PC-9 (cell line): ENCODE measurements around the gene ZDHHC17.

Experiments
- EZH2 ChIP-seq: fragments of 200-600 bp; sonication (generic); IDR thresholded peaks from 2 replicates; pipeline ENCODE4 v1.8.0; 2017; ENCODE audit warnings: antibody characterized with exemption, low read depth
- TF ChIP-seq, protein P1 (sequence below): fragments of 200-600 bp; sonication (generic); conservative IDR thresholded peaks from 2 replicates; pipeline ENCODE4 v1.6.1; 2017; ENCODE audit warnings: mixed run types, antibody characterized with exemption, mild to moderate bottlenecking, moderate library complexity

DNA sequence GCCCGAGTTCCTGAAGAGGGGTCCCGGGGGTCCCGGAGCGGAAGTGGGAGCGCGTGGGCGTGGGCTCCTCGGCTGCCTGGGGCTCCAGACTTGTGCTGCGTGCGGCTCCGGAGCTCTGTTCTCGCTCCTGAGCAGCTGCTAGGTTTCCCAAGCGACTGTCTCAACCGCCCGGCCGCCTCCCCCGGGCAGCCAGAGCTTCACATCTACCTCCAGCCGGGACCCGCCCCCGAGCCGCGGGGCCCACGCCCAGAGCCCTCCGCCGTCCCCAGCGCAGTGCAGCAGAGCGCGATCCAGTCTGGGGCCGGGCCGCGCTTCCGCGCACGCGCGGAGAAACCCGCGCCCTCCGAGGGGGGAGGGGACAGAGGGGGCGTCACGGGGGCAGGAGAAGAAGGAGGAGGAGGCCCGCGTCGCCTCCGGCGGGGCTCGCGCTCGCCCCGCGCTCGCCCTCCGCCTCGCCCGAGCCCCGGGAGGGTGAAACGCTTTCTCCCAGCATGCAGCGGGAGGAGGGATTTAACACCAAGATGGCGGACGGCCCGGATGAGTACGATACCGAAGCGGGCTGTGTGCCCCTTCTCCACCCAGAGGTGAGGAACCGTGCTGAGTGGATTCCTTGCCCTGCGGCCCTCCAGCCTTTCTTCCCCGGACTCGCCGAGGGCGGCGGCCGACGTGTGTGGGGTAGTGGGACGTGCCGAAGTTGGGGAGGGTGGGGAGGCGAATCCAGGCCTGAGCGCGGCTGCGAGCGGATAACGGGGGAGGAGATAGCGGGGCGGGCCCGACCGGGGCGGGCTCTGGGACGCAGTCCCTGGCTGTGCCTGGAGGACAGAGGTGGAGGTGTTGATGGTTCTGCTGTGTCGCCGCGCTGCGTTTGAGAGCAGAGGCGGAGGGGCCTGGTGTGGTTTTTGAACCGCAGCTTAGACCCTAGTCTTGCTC lies at the start of gene ZDHHC17:
- TF ChIP-seq, protein P1, sequence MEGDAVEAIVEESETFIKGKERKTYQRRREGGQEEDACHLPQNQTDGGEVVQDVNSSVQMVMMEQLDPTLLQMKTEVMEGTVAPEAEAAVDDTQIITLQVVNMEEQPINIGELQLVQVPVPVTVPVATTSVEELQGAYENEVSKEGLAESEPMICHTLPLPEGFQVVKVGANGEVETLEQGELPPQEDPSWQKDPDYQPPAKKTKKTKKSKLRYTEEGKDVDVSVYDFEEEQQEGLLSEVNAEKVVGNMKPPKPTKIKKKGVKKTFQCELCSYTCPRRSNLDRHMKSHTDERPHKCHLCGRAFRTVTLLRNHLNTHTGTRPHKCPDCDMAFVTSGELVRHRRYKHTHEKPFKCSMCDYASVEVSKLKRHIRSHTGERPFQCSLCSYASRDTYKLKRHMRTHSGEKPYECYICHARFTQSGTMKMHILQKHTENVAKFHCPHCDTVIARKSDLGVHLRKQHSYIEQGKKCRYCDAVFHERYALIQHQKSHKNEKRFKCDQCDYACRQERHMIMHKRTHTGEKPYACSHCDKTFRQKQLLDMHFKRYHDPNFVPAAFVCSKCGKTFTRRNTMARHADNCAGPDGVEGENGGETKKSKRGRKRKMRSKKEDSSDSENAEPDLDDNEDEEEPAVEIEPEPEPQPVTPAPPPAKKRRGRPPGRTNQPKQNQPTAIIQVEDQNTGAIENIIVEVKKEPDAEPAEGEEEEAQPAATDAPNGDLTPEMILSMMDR, result no peak
- no peak for TF ChIP-seq EZH2
